ENCODE results near the gene MRPL20.
A peak's percentile ranks its signal among the peaks of the same experiment; 100 is the strongest.

MRPL20 gene

GRCh38 chr1:1426496-1427105 is 19.5 kb upstream of the MRPL20 start:
- H3K4me1 Mint-ChIP-seq, result peaks cover 61% of the 10 kb centered on the region
- H3K36me3 Mint-ChIP-seq (ENCODE audit: low read depth), result no peaks in the 10 kb centered on the region
- DNase-seq, result no peak
- no peak for TF ChIP-seq CTCF (IDR thresholded peaks at IDR 0.05)
- H3K27me3 Mint-ChIP-seq (ENCODE audit: low read depth, poor library complexity), result peaks cover 3% of the 10 kb centered on the region
- peaks cover 5% of the 10 kb centered on the region for H3K9me3 Mint-ChIP-seq
- no peak overlapping the region for H3K27ac Mint-ChIP-seq
- H3K4me3 Mint-ChIP-seq, result peak overlapping the region; percentile 52

- peak overlapping the region; percentile 52 for H3K4me3 Mint-ChIP-seq
- peak; percentile 38 for DNase-seq
Observed at GRCh38 chr1:1425753-1426495, 18.8 kb upstream of the MRPL20 start.

GRCh38 chr1:1425426-1425752 is 18.3 kb upstream of the MRPL20 start:
- Mint-ChIP-seq H3K4me1 (peaks cover 58% of the 10 kb centered on the region), H3K9me3 (peaks cover 5% of the 10 kb centered on the region), H3K36me3 (ENCODE audit: low read depth) (no peaks in the 10 kb centered on the region), H3K27ac (no peak overlapping the region), H3K4me3 (peak overlapping the region; percentile 41), H3K27me3 (ENCODE audit: low read depth, poor library complexity) (peaks cover 3% of the 10 kb centered on the region)
- DNase-seq, result no peak
- no peak for TF ChIP-seq CTCF (IDR thresholded peaks at IDR 0.05)

More at GRCh38 chr1:1425753-1426495, 18.8 kb upstream of the MRPL20 start:
- peaks cover 60% of the 10 kb centered on the region for H3K4me1 Mint-ChIP-seq
- no peak for TF ChIP-seq CTCF (IDR thresholded peaks at IDR 0.05)
- peaks cover 3% of the 10 kb centered on the region for H3K27me3 Mint-ChIP-seq (ENCODE audit: low read depth, poor library complexity)
- no peaks in the 10 kb centered on the region for H3K36me3 Mint-ChIP-seq (ENCODE audit: low read depth)
- no peak overlapping the region for H3K27ac Mint-ChIP-seq
- peaks cover 5% of the 10 kb centered on the region for H3K9me3 Mint-ChIP-seq

- H3K27ac Mint-ChIP-seq, result no peak overlapping the region
- H3K36me3 Mint-ChIP-seq (ENCODE audit: low read depth), result no peaks in the 10 kb centered on the region
- H3K9me3 Mint-ChIP-seq, result peaks cover 5% of the 10 kb centered on the region
- peaks cover 3% of the 10 kb centered on the region for H3K27me3 Mint-ChIP-seq (ENCODE audit: low read depth, poor library complexity)
- no peak for DNase-seq
- H3K4me3 Mint-ChIP-seq, result peak overlapping the region; percentile 41
- no peak for TF ChIP-seq CTCF (IDR thresholded peaks at IDR 0.05)
- peaks cover 51% of the 10 kb centered on the region for H3K4me1 Mint-ChIP-seq
Observed at GRCh38 chr1:1424707-1425106, 17.6 kb upstream of the MRPL20 start.

GRCh38 chr1:1423245-1423597 is 16.1 kb upstream of the MRPL20 start:
- peaks cover under 1% of the 10 kb centered on the region for H3K9me3 Mint-ChIP-seq
- H3K27ac Mint-ChIP-seq, result peak overlapping the region; percentile 57

More at GRCh38 chr1:1423245-1423597, 16.1 kb upstream of the MRPL20 start:
- Mint-ChIP-seq H3K4me1 (peaks cover 55% of the 10 kb centered on the region), H3K36me3 (ENCODE audit: low read depth) (no peaks in the 10 kb centered on the region), H3K27me3 (ENCODE audit: low read depth, poor library complexity) (peaks cover 3% of the 10 kb centered on the region), H3K4me3 (no peak overlapping the region)
- DNase-seq, result no peak
- no peak for TF ChIP-seq CTCF (IDR thresholded peaks at IDR 0.05)

Measured in nephron progenitor cell (in vitro differentiated cells).